ENCODE results near the gene TIMM17A. TPM values are rescaled to one million over a fixed set of nuclear protein-coding genes. Genes with fewer than 3 reads are reported as not detected.

TIMM17A gene
- polyA plus RNA-seq, 1 donor (not counting 4 experiments of a cell fraction or from before 2014, with no cell fraction given), result 116 TPM

- dilution Hi-C loops (cut with MboI; ENCODE audit: extremely low pct_ligation_motif_present, low sequenced_read_pairs), result no loop called here
- Histone ChIP-seq H3K9ac (ENCODE audit: control insufficient read depth, extremely low read depth, insufficient read depth, low read length) (no peak overlapping the region), H3K4me3 (ENCODE audit: control insufficient read depth in 2 of 3, extremely low read depth in 1 of 3, insufficient read depth in 2 of 3, low read depth in 1 of 3, low read length in 3 of 3) (no peak overlapping the region), H3K79me2 (ENCODE audit: control insufficient read depth, insufficient read depth, low read length) (no peaks in the 10 kb centered on the region), H3K27ac (ENCODE audit: control insufficient read depth, insufficient read depth, low read length) (no peak overlapping the region), H2AFZ (ENCODE audit: control insufficient read depth, low read length) (no peak overlapping the region), H3K9me1 (ENCODE audit: control insufficient read depth, extremely low read depth, insufficient read depth, low read length) (no peaks in the 10 kb centered on the region), H3K36me3 (ENCODE audit: control insufficient read depth in 2 of 2, extremely low read depth in 1 of 2, insufficient read depth in 2 of 2, low read length in 2 of 2) (no peaks in the 10 kb centered on the region), H3K27me3 (ENCODE audit: control insufficient read depth, extremely low read depth, insufficient read depth, low read length) (no peaks in the 10 kb centered on the region), H3K4me1 (ENCODE audit: control insufficient read depth, extremely low read depth, insufficient read depth, low read length) (no peaks in the 10 kb centered on the region), H4K20me1 (ENCODE audit: control insufficient read depth, extremely low read depth, insufficient read depth, low read length) (no peaks in the 10 kb centered on the region), H3K4me2 (ENCODE audit: control insufficient read depth, extremely low read depth, insufficient read depth, low read depth, low read length) (no peak overlapping the region), H3K9me3 (ENCODE audit: control insufficient read depth, low read depth, low read length) (no peaks in the 10 kb centered on the region)
- FAIRE-seq (no peak), DNase-seq (ENCODE audit: low read depth, low spot score) (no peak)
- TF ChIP-seq CTCF (optimal IDR thresholded peaks at IDR 0.05 in 1 of 3, IDR thresholded peaks at IDR 0.05 in 1 of 3, conservative IDR thresholded peaks at IDR 0.05 in 1 of 3; ENCODE audit: extremely low read depth in 1 of 3, insufficient read depth in 2 of 3, low read length in 3 of 3) (no peak), EZH2 (IDR thresholded peaks at IDR 0.05; ENCODE audit: low read length) (no peak)
Measured at GRCh38 chr1:201925301-201925567, 30.1 kb upstream of the TIMM17A start.

GRCh38 chr1:201925981-201926645, 29.2 kb upstream of the TIMM17A start:
- Histone ChIP-seq H3K9me3 (ENCODE audit: control insufficient read depth, low read depth, low read length) (no peaks in the 10 kb centered on the region), H3K9ac (ENCODE audit: control insufficient read depth, extremely low read depth, insufficient read depth, low read length) (no peak overlapping the region), H4K20me1 (ENCODE audit: control insufficient read depth, extremely low read depth, insufficient read depth, low read length) (no peaks in the 10 kb centered on the region), H3K4me3 (ENCODE audit: control insufficient read depth in 2 of 3, extremely low read depth in 1 of 3, insufficient read depth in 2 of 3, low read depth in 1 of 3, low read length in 3 of 3) (no peak overlapping the region), H3K9me1 (ENCODE audit: control insufficient read depth, extremely low read depth, insufficient read depth, low read length) (no peaks in the 10 kb centered on the region), H3K4me1 (ENCODE audit: control insufficient read depth, extremely low read depth, insufficient read depth, low read length) (no peaks in the 10 kb centered on the region), H3K36me3 (ENCODE audit: control insufficient read depth in 2 of 2, extremely low read depth in 1 of 2, insufficient read depth in 2 of 2, low read length in 2 of 2) (no peaks in the 10 kb centered on the region), H3K27me3 (ENCODE audit: control insufficient read depth, extremely low read depth, insufficient read depth, low read length) (no peaks in the 10 kb centered on the region), H2AFZ (ENCODE audit: control insufficient read depth, low read length) (no peak overlapping the region), H3K4me2 (ENCODE audit: control insufficient read depth, extremely low read depth, insufficient read depth, low read depth, low read length) (no peak overlapping the region), H3K27ac (ENCODE audit: control insufficient read depth, insufficient read depth, low read length) (no peak overlapping the region), H3K79me2 (ENCODE audit: control insufficient read depth, insufficient read depth, low read length) (no peaks in the 10 kb centered on the region)
- FAIRE-seq, result no peak
- dilution Hi-C loops (cut with MboI; ENCODE audit: extremely low pct_ligation_motif_present, low sequenced_read_pairs), result no loop called here
- DNase-seq (ENCODE audit: low read depth, low spot score), result no peak
- TF ChIP-seq EZH2 (IDR thresholded peaks at IDR 0.05; ENCODE audit: low read length) (no peak), CTCF (optimal IDR thresholded peaks at IDR 0.05 in 1 of 3, IDR thresholded peaks at IDR 0.05 in 1 of 3, conservative IDR thresholded peaks at IDR 0.05 in 1 of 3; ENCODE audit: extremely low read depth in 1 of 3, insufficient read depth in 2 of 3, low read length in 3 of 3) (no peak)
